Fibroblast of pulmonary artery (primary cell): ENCODE measurements around the gene NR2F6.

Experiments
- DNase-seq: peaks from one replicate; pipeline ENCODE4 v3.0.0-alpha.2; 2010; ENCODE audit warnings: low read depth
- H3K4me3 ChIP-seq: replicated peaks from 2 replicates; pipeline ENCODE4 v1.5.1; 2011; ENCODE audit warnings: low read depth, mild to moderate bottlenecking, control low read depth, low read length, moderate library complexity
- CTCF ChIP-seq: IDR thresholded peaks from 2 replicates; pipeline ENCODE4 v1.5.1; 2011; ENCODE audit warnings: mild to moderate bottlenecking, control low read depth, low read length, inconsistent platforms; ENCODE audit errors: missing control alignments

The NR2F6 gene

GRCh38 chr19:17255150-17255621 lies 9.5 kb upstream of the NR2F6 start:
- no peak overlapping the region for H3K4me3 ChIP-seq
- TF ChIP-seq CTCF = no peak
- DNase-seq = no peak

- H3K4me3 ChIP-seq = no peak overlapping the region
- no peak for DNase-seq
- TF ChIP-seq CTCF = no peak
Measured at GRCh38 chr19:17254636-17255035, 8.9 kb upstream of the NR2F6 start.

GRCh38 chr19:17249887-17250548 lies 4.3 kb upstream of the NR2F6 start:
- no peak overlapping the region for H3K4me3 ChIP-seq
- no peak for TF ChIP-seq CTCF
- no peak for DNase-seq

- no peak for TF ChIP-seq CTCF
- DNase-seq = no peak
- no peak overlapping the region for H3K4me3 ChIP-seq
Measured at GRCh38 chr19:17248011-17248776, 2.5 kb upstream of the NR2F6 start.

- H3K4me3 ChIP-seq = no peak overlapping the region
- no peak for DNase-seq
- TF ChIP-seq CTCF = no peak
Measured at GRCh38 chr19:17246681-17247425, 1.1 kb upstream of the NR2F6 start.

GRCh38 chr19:17244618-17245534 lies 843 bp downstream of the NR2F6 start:
- peak overlapping the region; percentile 89 for H3K4me3 ChIP-seq
- no peak for DNase-seq
- TF ChIP-seq CTCF = no peak
